Bone marrow (tissue), 2 donors: ENCODE data around the gene BMP5.

Experiments
- DNase-seq, 2 donors: peaks; one replicate each; lab custom pipeline; 2025; lab: John Stamatoyannopoulos, UW

BMP5 gene

GRCh38 chr6:55708711-55709110, 166.7 kb downstream of the BMP5 start:
- DNase-seq: no peak

GRCh38 chr6:55705451-55706440, 169.6 kb downstream of the BMP5 start:
- no peak for DNase-seq

GRCh38 chr6:55704421-55704820, 171.0 kb downstream of the BMP5 start:
- no peak for DNase-seq
